Ovary (tissue), 3 donors: Measurements from ENCODE around the gene LGR4.

Source experiments
- CTCF ChIP-seq, 3 donors: fragments of 450-650 bp in 2 of 3; fragments of 200-600 bp in 1 of 3; IDR thresholded peaks; one replicate each; pipeline versions ENCODE4 v1.5.1 to v1.8.0; 2016 to 2022; ENCODE audit warnings: antibody characterized with exemption in 3 of 3, mild to moderate bottlenecking in 1 of 3
- EP300 ChIP-seq: sonication (generic); formaldehyde crosslinking; IDR thresholded peaks from one replicate; pipeline ENCODE4 v1.6.1; 2017; ENCODE audit warnings: antibody characterized with exemption
- donor health status: DM: no; HTN: no; CAD: no.

DNA sequence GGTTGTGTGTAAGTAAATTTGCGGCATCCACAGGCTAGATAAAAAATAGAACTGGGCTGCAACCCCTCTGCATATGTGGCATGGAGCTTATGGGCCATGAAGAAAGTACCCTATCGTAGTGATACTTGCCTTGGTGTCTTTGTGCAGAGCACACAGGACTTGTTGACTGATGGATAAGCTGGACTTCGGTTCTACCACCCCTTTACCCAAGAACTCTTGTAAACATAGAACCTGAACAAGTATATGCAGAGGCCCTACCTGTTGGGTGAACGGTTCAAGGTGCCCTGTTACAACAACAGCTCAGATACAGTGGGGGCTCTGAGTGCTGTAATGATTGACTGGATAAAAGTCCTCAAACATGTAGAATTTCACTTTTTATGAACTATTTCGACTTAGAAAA lies 3.0 kb upstream of the LGR4 start:
- TF ChIP-seq CTCF (IDR thresholded peaks at IDR 0.05) (no peak), EP300 (no peak)
